Mesendoderm (in vitro differentiated cells): ENCODE data around the gene DOK4.

Experiments
- DNase-seq: peaks from one replicate; pipeline ENCODE4 v3.0.0; 2013
- H2AK5ac ChIP-seq: 2 replicates; pipeline ENCODE4 v1.6.1; 2013; ENCODE audit warnings: low read length, inconsistent platforms
- H2BK120ac ChIP-seq: 2 replicates; pipeline ENCODE4 v1.6.1; 2013; ENCODE audit warnings: low read depth, mild to moderate bottlenecking, low read length, moderate library complexity, mixed read lengths
- H2BK15ac ChIP-seq: replicated peaks from 2 replicates; pipeline ENCODE4 v1.6.1; 2013; ENCODE audit warnings: low read depth, mild to moderate bottlenecking, moderate library complexity
- H2BK5ac ChIP-seq: 2 replicates; pipeline ENCODE4 v1.6.1; 2013; ENCODE audit warnings: low read length, inconsistent platforms
- H3K18ac ChIP-seq: 2 replicates; pipeline ENCODE4 v1.6.1; 2013; ENCODE audit warnings: mild to moderate bottlenecking, low read length, mixed read lengths
- H3K23ac ChIP-seq: one replicate; pipeline ENCODE4 v1.6.1; 2013; ENCODE audit warnings: low read length
- H3K27ac ChIP-seq: 2 replicates; pipeline ENCODE4 v1.5.1; 2013; ENCODE audit warnings: low read depth, mild to moderate bottlenecking, inconsistent platforms, low read length, moderate library complexity
- H3K27me3 ChIP-seq: 2 replicates; pipeline ENCODE4 v1.6.1; 2013; ENCODE audit warnings: low read length, control low read depth, mild to moderate bottlenecking, inconsistent platforms; ENCODE audit not compliant: insufficient read depth, poor library complexity
- H3K36me3 ChIP-seq: 2 replicates; pipeline ENCODE4 v1.6.1; 2013; ENCODE audit warnings: low read length, inconsistent platforms; ENCODE audit not compliant: control insufficient read depth, insufficient read depth
- H3K4ac ChIP-seq: one replicate; pipeline ENCODE4 v1.6.1; 2013; ENCODE audit warnings: low read depth, mild to moderate bottlenecking, low read length, moderate library complexity
- H3K4me1 ChIP-seq: 2 replicates; pipeline ENCODE4 v1.6.1; 2013; ENCODE audit warnings: low read depth, low read length, inconsistent platforms; ENCODE audit not compliant: control insufficient read depth
- H3K4me2 ChIP-seq: 2 replicates; pipeline ENCODE4 v1.6.1; 2013; ENCODE audit warnings: low read length
- H3K4me3 ChIP-seq: 2 replicates; pipeline ENCODE4 v1.5.1; 2013; ENCODE audit warnings: mild to moderate bottlenecking, low read length
- H3K56ac ChIP-seq: one replicate; pipeline ENCODE4 v1.6.1; 2013; ENCODE audit warnings: low read length
- H3K79me1 ChIP-seq: 2 replicates; pipeline ENCODE4 v1.6.1; 2013; ENCODE audit warnings: low read length, inconsistent platforms
- H3K79me2 ChIP-seq: 2 replicates; pipeline ENCODE4 v1.6.1; 2013; ENCODE audit warnings: mild to moderate bottlenecking, low read length; ENCODE audit not compliant: control insufficient read depth, insufficient read depth
- H3K9ac ChIP-seq: 2 replicates; pipeline ENCODE4 v1.6.1; 2013; ENCODE audit warnings: low read length, inconsistent platforms
- H4K5ac ChIP-seq: one replicate; pipeline ENCODE4 v1.6.1; 2013; ENCODE audit warnings: low read length
- H4K8ac ChIP-seq: one replicate; pipeline ENCODE4 v1.6.1; 2013; ENCODE audit warnings: low read depth, mild to moderate bottlenecking, control low read depth, low read length, moderate library complexity
- WGBS: extraction: QIAGEN DNeasy Blood & Tissue Kit; methylation state at CpG from one replicate; pipeline ENCODE4 v1.1.7; 2013; ENCODE audit warnings: low lambda C conversion rate, missing lambda C conversion rate; ENCODE audit not compliant: insufficient coverage; ENCODE audit errors: extremely low coverage; 5-methylcytosine and 5-hydroxymethylcytosine counted together

Gene DOK4

DNA sequence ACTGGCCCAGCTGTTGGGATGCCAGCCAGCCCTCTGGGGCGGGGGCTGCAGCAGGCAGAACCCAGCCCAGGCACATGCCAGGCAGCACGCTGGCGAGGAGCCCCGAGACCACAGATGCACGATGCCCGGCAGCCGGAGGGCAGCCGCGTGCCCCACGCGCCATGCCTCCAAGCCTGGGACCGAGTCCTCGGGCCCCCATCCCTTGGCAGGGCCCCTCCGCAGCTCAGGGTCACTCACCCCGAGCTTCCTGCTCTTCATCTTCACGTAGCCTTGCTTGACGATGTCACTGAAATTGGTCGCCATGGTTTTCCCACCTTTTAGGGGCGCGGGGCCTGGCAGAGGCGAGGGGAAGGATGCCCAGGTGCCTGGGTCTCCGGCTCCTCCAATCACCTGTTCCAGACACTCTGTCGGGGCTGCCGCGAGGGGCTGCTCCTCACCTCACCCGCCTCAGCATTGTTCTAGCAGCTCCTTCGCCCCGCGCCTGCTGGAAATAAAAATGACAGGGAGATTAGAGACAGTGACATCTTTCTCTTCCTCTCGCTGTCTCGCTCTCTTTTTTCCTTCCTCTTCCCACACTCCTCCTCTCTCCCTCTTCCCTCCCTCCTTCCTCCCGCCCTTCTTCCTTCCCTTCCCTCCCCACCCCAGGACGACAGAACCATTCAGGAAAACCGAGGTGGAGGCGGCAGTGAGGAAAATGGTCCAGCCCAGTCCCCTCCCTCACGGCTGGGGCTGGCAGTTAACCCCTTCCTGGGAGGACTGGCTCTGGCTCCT lies 6.9 kb downstream of the DOK4 start:
- Histone ChIP-seq H4K5ac (no peak overlapping the region), H3K4me1 (peaks cover 8% of the 10 kb centered on the region), H3K23ac (no peak overlapping the region), H2AK5ac (no peak overlapping the region), H2BK120ac (no peak overlapping the region), H3K27me3 (no peaks in the 10 kb centered on the region), H3K27ac (no peak overlapping the region), H2BK5ac (no peak overlapping the region), H3K79me1 (no peaks in the 10 kb centered on the region), H3K9ac (peak overlapping the region; percentile 60), H3K36me3 (no peaks in the 10 kb centered on the region), H3K4me3 (peak overlapping the region; percentile 59), H3K56ac (peak overlapping the region; percentile 84), H3K4me2 (peak overlapping the region; percentile 97), H3K4ac (no peak overlapping the region), H2BK15ac (no peak overlapping the region), H3K79me2 (no peaks in the 10 kb centered on the region), H3K18ac (no peak overlapping the region), H4K8ac (no peak overlapping the region)
- DNase-seq: peak; percentile 92
- WGBS: no CpG with 5 or more reads among the region's 36 CpGs

DNA sequence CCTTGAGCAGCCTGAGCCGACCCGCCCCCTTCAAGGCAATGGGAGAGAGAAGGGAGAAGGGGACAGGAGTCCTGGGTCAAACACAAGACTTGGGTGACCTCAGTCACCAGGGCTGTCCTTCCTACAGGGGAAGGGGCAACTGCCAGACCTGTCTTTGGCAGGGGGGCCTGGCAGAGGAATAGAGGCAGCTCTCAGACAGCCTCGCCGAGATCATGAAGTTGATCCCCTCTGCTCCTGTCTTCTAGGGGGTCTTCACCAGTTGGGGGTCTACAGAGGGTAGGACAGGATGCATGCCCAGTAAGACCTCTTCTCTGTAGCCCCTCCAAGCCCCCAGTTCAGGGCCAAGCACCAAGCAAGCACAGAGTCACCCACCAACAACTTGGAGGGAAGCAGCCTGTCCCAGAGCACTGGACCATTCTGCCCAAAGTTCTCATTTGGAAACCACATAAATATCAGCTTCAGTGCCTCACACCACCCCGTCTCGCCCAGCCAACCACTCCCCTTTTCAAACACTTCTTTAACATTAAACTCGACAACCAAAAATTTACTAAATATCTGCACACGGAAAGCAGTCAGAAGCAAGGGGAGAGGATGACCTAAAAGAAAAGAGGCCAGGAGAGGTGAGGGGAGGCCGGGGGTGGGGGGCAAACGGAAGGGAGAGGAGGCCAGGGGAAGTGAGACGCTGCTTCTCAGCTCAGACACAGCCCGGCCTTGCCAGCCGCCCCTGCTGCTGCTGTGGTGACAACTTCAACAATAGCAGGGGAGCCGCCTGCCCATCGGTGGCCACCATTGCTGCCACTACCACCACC lies 7.7 kb downstream of the DOK4 start:
- Histone ChIP-seq H3K18ac (no peak overlapping the region), H3K4ac (no peak overlapping the region), H3K4me2 (peak overlapping the region; percentile 97), H2BK5ac (no peak overlapping the region), H3K4me1 (peaks cover 8% of the 10 kb centered on the region), H3K4me3 (no peak overlapping the region), H4K5ac (no peak overlapping the region), H3K9ac (peak overlapping the region; percentile 60), H2BK15ac (no peak overlapping the region), H3K27ac (no peak overlapping the region), H2BK120ac (no peak overlapping the region), H3K36me3 (no peaks in the 10 kb centered on the region), H4K8ac (no peak overlapping the region), H3K27me3 (no peaks in the 10 kb centered on the region), H3K23ac (no peak overlapping the region), H3K79me1 (no peaks in the 10 kb centered on the region), H2AK5ac (no peak overlapping the region), H3K79me2 (no peaks in the 10 kb centered on the region), H3K56ac (peak overlapping the region; percentile 84)
- WGBS: 100% methylated on average over 4 of the region's 15 CpGs
- DNase-seq: no peak

DNA sequence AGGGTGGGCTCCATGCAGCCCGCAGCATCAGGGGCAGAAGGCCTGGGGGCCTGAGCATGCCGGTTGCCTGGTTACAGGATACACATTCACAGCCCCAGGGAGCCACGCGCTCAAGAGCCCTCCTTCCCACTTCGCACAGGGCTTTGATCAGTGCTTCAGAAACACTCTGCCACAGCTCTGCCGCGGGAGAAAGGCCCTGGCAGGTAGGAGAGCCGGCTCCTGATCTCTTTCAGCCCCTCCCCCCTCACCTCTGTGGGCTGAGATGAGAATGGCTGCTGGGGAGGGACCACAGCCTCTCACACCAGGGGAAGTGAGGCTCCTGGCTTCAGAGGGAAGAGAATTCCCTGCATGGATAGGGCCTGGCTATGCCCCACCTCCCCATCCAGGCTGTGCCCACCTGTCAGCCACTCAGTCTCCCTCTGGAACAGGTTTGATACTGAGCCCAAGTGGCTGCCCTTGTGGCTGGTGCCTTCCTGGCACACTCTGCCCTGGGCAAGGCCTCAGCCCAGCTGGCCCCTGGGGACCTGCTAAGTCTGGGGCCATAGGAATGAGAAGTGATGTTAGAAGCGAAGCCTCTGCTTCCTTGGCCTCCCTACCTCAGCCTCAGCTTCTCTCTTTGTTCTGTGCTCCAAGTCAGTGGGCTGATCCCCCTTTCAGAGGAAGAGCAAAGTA lies 8.6 kb downstream of the DOK4 start:
- Histone ChIP-seq H2BK5ac (no peak overlapping the region), H3K27me3 (no peaks in the 10 kb centered on the region), H3K4ac (no peak overlapping the region), H3K27ac (no peak overlapping the region), H4K5ac (no peak overlapping the region), H3K18ac (no peak overlapping the region), H3K4me2 (no peak overlapping the region), H3K79me1 (no peaks in the 10 kb centered on the region), H2AK5ac (no peak overlapping the region), H2BK120ac (no peak overlapping the region), H2BK15ac (no peak overlapping the region), H3K56ac (no peak overlapping the region), H4K8ac (no peak overlapping the region), H3K9ac (no peak overlapping the region), H3K36me3 (peaks cover 2% of the 10 kb centered on the region), H3K4me3 (no peak overlapping the region), H3K4me1 (peaks cover 8% of the 10 kb centered on the region), H3K79me2 (no peaks in the 10 kb centered on the region), H3K23ac (no peak overlapping the region)
- WGBS: no CpG with 5 or more reads among the region's 9 CpGs
- peak; percentile 64 for DNase-seq

DNA sequence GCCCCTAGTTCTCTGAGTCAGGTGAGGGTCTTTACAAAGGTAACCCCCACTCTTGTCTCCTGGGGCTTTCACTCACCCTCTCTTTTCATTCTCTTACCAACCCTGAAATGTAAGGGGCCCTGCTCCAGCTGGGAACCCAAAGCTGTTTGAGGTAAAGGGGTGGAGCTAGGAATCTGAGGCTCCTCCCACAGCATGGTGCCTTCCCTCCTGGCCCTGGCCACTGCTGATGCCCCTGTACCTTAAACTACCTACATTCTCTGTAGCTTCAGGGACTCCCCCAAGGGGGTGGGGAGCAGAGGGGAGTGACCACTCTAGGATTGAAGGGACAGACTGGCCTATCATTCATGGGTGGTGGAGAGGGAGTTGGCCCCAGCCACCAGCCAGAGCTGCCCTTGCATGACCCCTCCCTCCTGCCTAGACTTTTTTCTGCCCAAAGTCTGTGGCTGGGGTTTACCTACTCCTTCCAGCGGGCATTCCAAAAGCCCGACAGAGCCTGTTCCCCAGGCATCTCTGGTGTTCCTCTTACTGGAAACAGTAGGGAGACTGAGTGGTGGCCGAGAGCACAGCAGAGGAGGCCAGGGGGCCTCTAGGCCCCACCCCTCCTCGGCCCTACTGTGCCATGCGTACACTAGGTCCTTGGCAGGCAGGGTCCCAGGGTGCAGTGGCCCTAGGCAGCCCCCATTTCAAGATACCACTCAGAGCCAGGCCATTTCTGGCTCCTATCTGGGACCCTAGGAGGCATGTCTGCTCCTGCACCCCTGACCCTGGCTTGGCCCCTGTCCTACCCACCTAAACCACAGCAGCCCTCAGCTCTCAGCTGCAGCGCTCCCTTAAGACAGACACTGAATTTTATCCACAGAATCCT lies 9.5 kb downstream of the DOK4 start:
- no CpG with 5 or more reads among the region's 6 CpGs for WGBS

DNA sequence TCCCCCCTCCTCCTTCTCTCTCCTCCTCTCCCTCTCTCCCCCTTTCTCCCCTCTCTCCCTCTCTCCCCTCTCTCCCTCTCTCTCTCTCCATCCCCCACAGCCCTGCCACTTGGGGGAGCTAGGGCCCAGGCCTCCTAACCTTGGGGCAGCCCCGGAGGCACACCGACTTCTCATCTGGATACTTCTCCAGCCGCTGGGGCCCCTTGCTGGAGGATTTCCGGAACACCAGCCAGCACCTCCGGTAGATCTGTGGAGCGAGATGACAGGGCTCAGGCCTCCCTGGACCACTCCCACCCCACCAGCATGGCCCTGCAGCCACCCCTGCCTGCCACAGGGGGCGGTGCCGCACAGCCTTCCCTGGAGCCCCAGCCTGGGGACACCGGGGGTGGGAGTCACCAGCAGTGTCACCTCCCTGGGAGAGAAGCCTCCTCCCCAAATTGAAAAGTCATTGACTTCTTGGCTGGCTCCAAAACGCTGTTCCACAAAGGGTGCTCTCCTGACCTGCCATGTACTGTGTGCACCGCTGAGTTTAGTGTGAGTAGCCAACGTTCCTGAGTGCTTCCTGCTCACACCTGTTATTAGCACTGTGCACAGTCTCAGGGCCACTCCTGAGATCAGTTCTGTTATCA lies 10.5 kb downstream of the DOK4 start:
- Histone ChIP-seq H3K18ac (no peak overlapping the region), H2AK5ac (peak overlapping the region; percentile 8), H3K4ac (no peak overlapping the region), H3K56ac (peak overlapping the region; percentile 36), H3K23ac (no peak overlapping the region), H2BK120ac (no peak overlapping the region), H3K9ac (no peak overlapping the region), H2BK5ac (no peak overlapping the region), H3K79me1 (no peaks in the 10 kb centered on the region), H3K4me3 (no peak overlapping the region), H3K4me1 (peaks cover 15% of the 10 kb centered on the region), H3K4me2 (no peak overlapping the region), H3K36me3 (peaks cover 4% of the 10 kb centered on the region), H4K5ac (no peak overlapping the region), H3K27me3 (no peaks in the 10 kb centered on the region), H2BK15ac (no peak overlapping the region), H3K27ac (no peak overlapping the region), H3K79me2 (no peaks in the 10 kb centered on the region), H4K8ac (no peak overlapping the region)
- no CpG with 5 or more reads among the region's 12 CpGs for WGBS
- peak; percentile 98 for DNase-seq

More for the DNA sequence above, 9.5 kb downstream of the DOK4 start:
- Histone ChIP-seq H3K4me2 (no peak overlapping the region), H2AK5ac (no peak overlapping the region), H2BK15ac (no peak overlapping the region), H3K56ac (no peak overlapping the region), H3K79me2 (no peaks in the 10 kb centered on the region), H2BK5ac (no peak overlapping the region), H4K5ac (no peak overlapping the region), H3K79me1 (no peaks in the 10 kb centered on the region), H3K23ac (no peak overlapping the region), H3K18ac (no peak overlapping the region), H3K27ac (no peak overlapping the region), H3K9ac (no peak overlapping the region), H3K4me1 (peaks cover 15% of the 10 kb centered on the region), H4K8ac (no peak overlapping the region), H3K27me3 (no peaks in the 10 kb centered on the region), H3K4me3 (no peak overlapping the region), H2BK120ac (no peak overlapping the region), H3K36me3 (peaks cover 4% of the 10 kb centered on the region), H3K4ac (no peak overlapping the region)
- no peak for DNase-seq
